Type B pancreatic cell (in vitro differentiated cells): Measurements from ENCODE around the gene VPS13D. TPM values are rescaled to one million over a fixed set of nuclear protein-coding genes. Genes with fewer than 3 reads are reported as not detected.
A peak's percentile ranks its signal among the peaks of the same experiment; 100 is the strongest.

ENCODE experiments used
- DNase-seq: peaks from one replicate; pipeline ENCODE4 v3.0.0; 2021; ENCODE audit warnings: mixed read lengths; ENCODE audit not compliant: unreplicated experiment; ENCODE audit errors: extremely low spot score
- H3K27ac Mint-ChIP-seq: 2 replicates; pipeline ENCODE4 v1.8.0; 2021; ENCODE audit warnings: mild to moderate bottlenecking, mixed read lengths
- H3K27me3 Mint-ChIP-seq: 2 replicates; pipeline ENCODE4 v1.8.0; 2021; ENCODE audit warnings: mixed read lengths
- H3K36me3 Mint-ChIP-seq: 2 replicates; pipeline ENCODE4 v1.8.0; 2021; ENCODE audit warnings: mixed read lengths
- H3K4me1 Mint-ChIP-seq: one replicate; pipeline ENCODE4 v1.8.0; 2021; ENCODE audit warnings: mixed read lengths; ENCODE audit not compliant: unreplicated experiment
- H3K4me3 Mint-ChIP-seq: 2 replicates; pipeline ENCODE4 v1.8.0; 2021; ENCODE audit warnings: mild to moderate bottlenecking, mixed read lengths
- H3K9me3 Mint-ChIP-seq: 2 replicates; pipeline ENCODE4 v1.8.0; 2021; ENCODE audit warnings: mixed read lengths
- CTCF ChIP-seq: fragments of 200-600 bp; sonication (generic); conservative IDR thresholded peaks from 2 replicates; pipeline ENCODE4 v1.5.0; 2021; ENCODE audit warnings: antibody characterized with exemption, mild to moderate bottlenecking
- total RNA-seq: library from RNA; stranded (reverse); gene quantifications from 2 replicates; pipeline ENCODE4 v1.2.1, GENCODE V29; 2021; ENCODE audit warnings: low replicate concordance

Gene VPS13D
- total RNA-seq, 1 donor from 2014 or later = 43.4 TPM

GRCh38 chr1:12472798-12473551 lies 243.1 kb downstream of the VPS13D start:
- Mint-ChIP-seq H3K4me3 (peak overlapping the region; percentile 58), H3K9me3 (no peaks in the 10 kb centered on the region), H3K27ac (peak overlapping the region; percentile 95), H3K27me3 (no peaks in the 10 kb centered on the region), H3K4me1 (peaks cover 77% of the 10 kb centered on the region), H3K36me3 (peaks cover 14% of the 10 kb centered on the region)
- TF ChIP-seq CTCF = no peak
- DNase-seq = no peak

DNA sequence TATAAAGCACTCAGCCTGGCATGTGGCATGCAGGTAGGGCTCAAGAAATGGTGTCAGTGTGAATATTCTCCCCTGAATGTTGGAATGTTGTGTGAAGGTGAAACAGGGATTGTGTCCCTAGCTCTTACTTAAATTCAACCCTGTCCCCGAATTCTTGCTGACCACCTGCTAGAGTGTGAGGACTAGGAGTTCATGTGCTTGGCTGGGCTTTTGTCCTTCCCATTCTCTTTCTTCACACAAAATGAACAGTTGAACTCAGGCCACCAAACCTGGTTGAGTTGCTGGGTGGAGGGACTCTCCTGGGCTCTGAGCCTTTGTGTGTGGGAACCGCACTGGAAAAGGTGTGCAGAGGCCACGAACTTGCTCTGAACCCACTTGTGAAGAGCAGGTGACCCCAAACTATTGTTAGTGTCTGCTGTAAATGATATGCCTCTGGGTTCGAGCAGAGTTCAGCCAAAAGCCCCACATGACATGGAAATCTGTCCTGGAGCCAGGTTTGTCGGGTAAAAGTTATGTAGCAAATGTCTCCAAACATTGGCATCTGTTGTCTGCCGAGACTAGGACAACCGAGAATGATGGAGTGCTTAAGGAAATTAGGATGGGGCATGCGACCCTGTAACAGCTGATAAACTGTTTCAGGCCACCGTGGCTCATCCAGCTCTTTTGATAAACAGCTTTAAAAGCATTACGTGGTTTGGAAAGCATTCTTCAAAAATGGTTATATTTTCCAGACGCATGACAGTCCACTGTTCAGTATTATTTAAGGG lies 243.9 kb downstream of the VPS13D start:
- H3K4me3 Mint-ChIP-seq = peak overlapping the region; percentile 36
- no peaks in the 10 kb centered on the region for H3K9me3 Mint-ChIP-seq
- no peaks in the 10 kb centered on the region for H3K27me3 Mint-ChIP-seq
- no peak for TF ChIP-seq CTCF
- peak overlapping the region; percentile 95 for H3K27ac Mint-ChIP-seq
- DNase-seq = no peak
- H3K4me1 Mint-ChIP-seq = peaks cover 85% of the 10 kb centered on the region
- peaks cover 10% of the 10 kb centered on the region for H3K36me3 Mint-ChIP-seq

GRCh38 chr1:12475101-12475500 lies 245.3 kb downstream of the VPS13D start:
- Mint-ChIP-seq H3K9me3 (no peaks in the 10 kb centered on the region), H3K4me1 (peaks cover 88% of the 10 kb centered on the region), H3K4me3 (peak overlapping the region; percentile 74), H3K36me3 (peaks cover 10% of the 10 kb centered on the region), H3K27me3 (no peaks in the 10 kb centered on the region), H3K27ac (peak overlapping the region; percentile 95)
- no peak for DNase-seq
- TF ChIP-seq CTCF = no peak

GRCh38 chr1:12475530-12475934 lies 245.7 kb downstream of the VPS13D start:
- Mint-ChIP-seq H3K4me1 (peaks cover 88% of the 10 kb centered on the region), H3K27ac (peak overlapping the region; percentile 95), H3K9me3 (no peaks in the 10 kb centered on the region), H3K27me3 (no peaks in the 10 kb centered on the region), H3K4me3 (peak overlapping the region; percentile 74), H3K36me3 (peaks cover 10% of the 10 kb centered on the region)
- DNase-seq = no peak
- no peak for TF ChIP-seq CTCF

- H3K4me1 Mint-ChIP-seq = peaks cover 90% of the 10 kb centered on the region
- DNase-seq = no peak
- H3K36me3 Mint-ChIP-seq = peaks cover 10% of the 10 kb centered on the region
- H3K9me3 Mint-ChIP-seq = no peaks in the 10 kb centered on the region
- H3K27ac Mint-ChIP-seq = peak overlapping the region; percentile 95
- H3K27me3 Mint-ChIP-seq = no peaks in the 10 kb centered on the region
- TF ChIP-seq CTCF = no peak
- peak overlapping the region; percentile 74 for H3K4me3 Mint-ChIP-seq
Observed at GRCh38 chr1:12475947-12476346, 246.1 kb downstream of the VPS13D start.
